Measurements from ENCODE around the gene PPFIA4. TPM values are rescaled to one million over a fixed set of nuclear protein-coding genes. Genes with fewer than 3 reads are reported as not detected.

PPFIA4 gene
- total RNA-seq, 1 donor from 2014 or later: 74.7 TPM

GRCh38 chr1:203073469-203073868, 47.2 kb downstream of the PPFIA4 start:
- Mint-ChIP-seq H3K27me3 (ENCODE audit: unreplicated experiment) (peaks cover 19% of the 10 kb centered on the region), H3K27ac (ENCODE audit: unreplicated experiment) (no peak overlapping the region), H3K4me1 (ENCODE audit: low read depth, unreplicated experiment) (peaks cover 16% of the 10 kb centered on the region), H3K9me3 (ENCODE audit: unreplicated experiment) (peaks cover 6% of the 10 kb centered on the region), H3K4me3 (ENCODE audit: unreplicated experiment) (no peak overlapping the region), H3K36me3 (ENCODE audit: unreplicated experiment) (peaks cover 21% of the 10 kb centered on the region)
- no peak for DNase-seq
- TF ChIP-seq CTCF (IDR thresholded peaks at IDR 0.05; ENCODE audit: partially characterized antibody, unreplicated experiment): no peak

DNA sequence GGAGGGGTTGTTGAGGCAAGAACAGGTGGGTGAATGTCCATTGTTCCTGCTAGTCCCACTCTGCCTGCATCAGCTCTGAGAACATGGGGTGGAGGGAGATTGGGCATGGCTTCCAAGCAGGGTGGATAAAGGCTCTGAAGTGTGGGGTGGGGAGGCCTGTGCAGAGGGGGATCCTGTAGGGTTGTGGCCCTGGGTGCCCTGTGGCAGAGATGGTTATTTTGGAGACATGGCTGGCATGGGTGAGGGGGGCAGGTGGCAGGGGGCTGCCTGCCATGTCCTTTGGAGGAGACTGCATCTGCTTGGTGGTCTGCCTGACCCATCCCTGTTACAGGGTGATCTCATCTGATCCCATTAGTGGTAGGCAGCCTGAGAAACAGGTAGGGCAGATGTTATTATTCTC, 48.3 kb downstream of the PPFIA4 start:
- Mint-ChIP-seq H3K9me3 (ENCODE audit: unreplicated experiment) (peaks cover 4% of the 10 kb centered on the region), H3K27ac (ENCODE audit: unreplicated experiment) (no peak overlapping the region), H3K4me3 (ENCODE audit: unreplicated experiment) (no peak overlapping the region), H3K27me3 (ENCODE audit: unreplicated experiment) (peaks cover 19% of the 10 kb centered on the region), H3K4me1 (ENCODE audit: low read depth, unreplicated experiment) (peaks cover 6% of the 10 kb centered on the region), H3K36me3 (ENCODE audit: unreplicated experiment) (peaks cover 21% of the 10 kb centered on the region)
- TF ChIP-seq CTCF (IDR thresholded peaks at IDR 0.05; ENCODE audit: partially characterized antibody, unreplicated experiment): no peak
- no peak for DNase-seq

- H3K4me3 Mint-ChIP-seq (ENCODE audit: unreplicated experiment): no peak overlapping the region
- H3K9me3 Mint-ChIP-seq (ENCODE audit: unreplicated experiment): peaks cover 4% of the 10 kb centered on the region
Observed at GRCh38 chr1:203075236-203076030, 49.1 kb downstream of the PPFIA4 start.

GRCh38 chr1:203076031-203076511, 49.8 kb downstream of the PPFIA4 start:
- no peak for DNase-seq
- peaks cover 19% of the 10 kb centered on the region for H3K27me3 Mint-ChIP-seq (ENCODE audit: unreplicated experiment)
- H3K9me3 Mint-ChIP-seq (ENCODE audit: unreplicated experiment): peaks cover 4% of the 10 kb centered on the region
- no peak overlapping the region for H3K27ac Mint-ChIP-seq (ENCODE audit: unreplicated experiment)
- peaks cover 2% of the 10 kb centered on the region for H3K4me1 Mint-ChIP-seq (ENCODE audit: low read depth, unreplicated experiment)
- no peak for TF ChIP-seq CTCF (IDR thresholded peaks at IDR 0.05; ENCODE audit: partially characterized antibody, unreplicated experiment)
- peaks cover 21% of the 10 kb centered on the region for H3K36me3 Mint-ChIP-seq (ENCODE audit: unreplicated experiment)
- H3K4me3 Mint-ChIP-seq (ENCODE audit: unreplicated experiment): peak overlapping the region; percentile 74

More at GRCh38 chr1:203075236-203076030, 49.1 kb downstream of the PPFIA4 start:
- H3K27ac Mint-ChIP-seq (ENCODE audit: unreplicated experiment): no peak overlapping the region
- TF ChIP-seq CTCF (IDR thresholded peaks at IDR 0.05; ENCODE audit: partially characterized antibody, unreplicated experiment): no peak
- H3K27me3 Mint-ChIP-seq (ENCODE audit: unreplicated experiment): peaks cover 19% of the 10 kb centered on the region
- DNase-seq: no peak
- H3K4me1 Mint-ChIP-seq (ENCODE audit: low read depth, unreplicated experiment): peaks cover 2% of the 10 kb centered on the region
- H3K36me3 Mint-ChIP-seq (ENCODE audit: unreplicated experiment): peaks cover 21% of the 10 kb centered on the region

GRCh38 chr1:203077367-203077766, 51.1 kb downstream of the PPFIA4 start:
- H3K27ac Mint-ChIP-seq (ENCODE audit: unreplicated experiment): no peak overlapping the region
- no peak for TF ChIP-seq CTCF (IDR thresholded peaks at IDR 0.05; ENCODE audit: partially characterized antibody, unreplicated experiment)
- no peak overlapping the region for H3K4me3 Mint-ChIP-seq (ENCODE audit: unreplicated experiment)
- peaks cover 8% of the 10 kb centered on the region for H3K4me1 Mint-ChIP-seq (ENCODE audit: low read depth, unreplicated experiment)
- H3K9me3 Mint-ChIP-seq (ENCODE audit: unreplicated experiment): peaks cover 4% of the 10 kb centered on the region
- no peak for DNase-seq
- H3K27me3 Mint-ChIP-seq (ENCODE audit: unreplicated experiment): peaks cover 19% of the 10 kb centered on the region
- H3K36me3 Mint-ChIP-seq (ENCODE audit: unreplicated experiment): peaks cover 17% of the 10 kb centered on the region

Data from glutamatergic neuron (in vitro differentiated cells).